Tibial artery (tissue), 4 donors: ENCODE results near the gene GNAT2.

ENCODE experiments used
- DNase-seq, 2 donors: peaks; one replicate each; pipeline ENCODE4 v3.0.0-alpha.2; 2019
- H3K27ac ChIP-seq, 2 donors: fragments of 200-600 bp; sonication (generic) in 1 of 2; 1 replicate in 1 of 2; 2 replicates in 1 of 2; pipeline ENCODE4 v1.5.1; 2018 to 2019; ENCODE audit warnings: mild to moderate bottlenecking in 1 of 2
- H3K27me3 ChIP-seq, 2 donors: fragments of 200-600 bp; sonication (generic) in 1 of 2; one replicate each; pipeline versions ENCODE4 v1.5.1 to v1.6.0; 2016 to 2019
- H3K36me3 ChIP-seq, 3 donors: fragments of 200-600 bp; sonication (generic) in 2 of 3; one replicate each; pipeline ENCODE4 v1.5.1; 2016 to 2019; ENCODE audit warnings: mild to moderate bottlenecking in 2 of 3
- H3K4me1 ChIP-seq, 4 donors: fragments of 200-600 bp; sonication (generic) in 2 of 4; 1 replicate in 3 of 4; 2 replicates in 1 of 4; pipeline ENCODE4 v1.5.1; 2016 to 2019
- H3K4me3 ChIP-seq, 2 donors: fragments of 200-600 bp; sonication (generic) in 1 of 2; 1 replicate in 1 of 2; 2 replicates in 1 of 2; pipeline ENCODE4 v1.5.1; 2018 to 2019; ENCODE audit warnings: mild to moderate bottlenecking in 2 of 2
- H3K9me3 ChIP-seq, 3 donors: fragments of 200-600 bp; sonication (generic) in 1 of 3; one replicate each; pipeline ENCODE4 v1.5.1; 2016 to 2019
- intact Hi-C: fragments of 100-400 bp; cut with DNase I; formaldehyde crosslinking; loops from one replicate; pipeline ENCODE4 v1.15.0; 2023; ENCODE audit warnings: low total_unique reads
- TF ChIP-seq, protein P1 (sequence below), 2 experiments: fragments of 200-600 bp in 1 of 2; fragments of 450-650 bp in 1 of 2; IDR thresholded peaks; one replicate each; pipeline ENCODE4 v1.5.1; 2017 to 2019; ENCODE audit warnings: antibody characterized with exemption in 2 of 2, mild to moderate bottlenecking in 1 of 2, moderate library complexity in 1 of 2

GNAT2 gene

DNA sequence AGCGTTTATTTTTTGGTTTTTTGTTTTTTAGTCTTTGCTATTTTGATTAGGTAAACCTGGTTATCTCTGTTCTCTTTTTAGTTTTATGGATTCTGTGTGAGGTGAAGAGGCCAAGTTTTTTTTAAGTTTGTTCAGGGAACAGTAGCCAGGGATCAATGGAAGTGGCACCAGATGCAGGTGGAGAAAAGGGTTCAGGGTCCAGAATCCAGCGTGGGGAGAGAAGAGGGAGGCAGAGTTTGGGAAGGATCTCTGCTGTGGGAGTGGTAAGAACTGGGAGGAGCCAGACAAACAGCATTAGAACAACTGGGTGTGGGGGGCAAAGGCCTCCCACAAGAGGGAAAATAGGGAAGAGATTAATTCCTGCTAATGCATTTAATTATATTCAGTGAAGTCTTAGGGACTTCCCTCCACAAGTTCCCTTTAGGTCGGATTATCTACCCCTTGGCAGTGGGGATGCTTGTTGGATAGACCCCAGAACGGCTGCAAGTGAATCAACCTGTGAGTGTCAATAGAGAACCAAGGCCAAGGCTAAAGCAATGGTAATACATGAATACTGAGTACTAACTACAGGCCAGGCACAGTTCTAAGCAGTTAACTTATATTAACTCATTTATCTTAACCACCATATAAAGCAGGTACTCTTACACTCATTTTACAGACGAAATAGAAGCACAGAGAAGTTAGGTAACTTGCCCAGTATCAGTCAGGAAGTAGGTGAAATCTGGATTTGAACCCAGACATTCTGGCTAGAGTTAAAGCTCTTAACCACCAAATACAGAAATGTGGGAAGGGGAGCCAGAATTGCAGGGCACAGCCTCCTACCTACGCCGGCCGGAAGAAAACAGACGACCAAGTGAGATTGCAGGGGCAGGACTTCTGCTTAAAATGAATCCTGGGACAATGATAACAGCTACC, 498 bp downstream of the GNAT2 start:
- intact Hi-C loops: no loop called here
- no peaks in the 10 kb centered on the region for H3K9me3 ChIP-seq
- H3K4me3 ChIP-seq: peak overlapping the region; percentile 68 to 73
- no peak for DNase-seq
- peaks cover 0 to 46% (median 32%) of the 10 kb centered on the region in 4 donors for H3K4me1 ChIP-seq
- H3K36me3 ChIP-seq: no peaks in the 10 kb centered on the region
- no peaks in the 10 kb centered on the region for H3K27me3 ChIP-seq
- TF ChIP-seq, protein P1, sequence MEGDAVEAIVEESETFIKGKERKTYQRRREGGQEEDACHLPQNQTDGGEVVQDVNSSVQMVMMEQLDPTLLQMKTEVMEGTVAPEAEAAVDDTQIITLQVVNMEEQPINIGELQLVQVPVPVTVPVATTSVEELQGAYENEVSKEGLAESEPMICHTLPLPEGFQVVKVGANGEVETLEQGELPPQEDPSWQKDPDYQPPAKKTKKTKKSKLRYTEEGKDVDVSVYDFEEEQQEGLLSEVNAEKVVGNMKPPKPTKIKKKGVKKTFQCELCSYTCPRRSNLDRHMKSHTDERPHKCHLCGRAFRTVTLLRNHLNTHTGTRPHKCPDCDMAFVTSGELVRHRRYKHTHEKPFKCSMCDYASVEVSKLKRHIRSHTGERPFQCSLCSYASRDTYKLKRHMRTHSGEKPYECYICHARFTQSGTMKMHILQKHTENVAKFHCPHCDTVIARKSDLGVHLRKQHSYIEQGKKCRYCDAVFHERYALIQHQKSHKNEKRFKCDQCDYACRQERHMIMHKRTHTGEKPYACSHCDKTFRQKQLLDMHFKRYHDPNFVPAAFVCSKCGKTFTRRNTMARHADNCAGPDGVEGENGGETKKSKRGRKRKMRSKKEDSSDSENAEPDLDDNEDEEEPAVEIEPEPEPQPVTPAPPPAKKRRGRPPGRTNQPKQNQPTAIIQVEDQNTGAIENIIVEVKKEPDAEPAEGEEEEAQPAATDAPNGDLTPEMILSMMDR (IDR thresholded peaks at IDR 0.05): no peak
- peak overlapping the region; percentile 80 to 91 for H3K27ac ChIP-seq

DNA sequence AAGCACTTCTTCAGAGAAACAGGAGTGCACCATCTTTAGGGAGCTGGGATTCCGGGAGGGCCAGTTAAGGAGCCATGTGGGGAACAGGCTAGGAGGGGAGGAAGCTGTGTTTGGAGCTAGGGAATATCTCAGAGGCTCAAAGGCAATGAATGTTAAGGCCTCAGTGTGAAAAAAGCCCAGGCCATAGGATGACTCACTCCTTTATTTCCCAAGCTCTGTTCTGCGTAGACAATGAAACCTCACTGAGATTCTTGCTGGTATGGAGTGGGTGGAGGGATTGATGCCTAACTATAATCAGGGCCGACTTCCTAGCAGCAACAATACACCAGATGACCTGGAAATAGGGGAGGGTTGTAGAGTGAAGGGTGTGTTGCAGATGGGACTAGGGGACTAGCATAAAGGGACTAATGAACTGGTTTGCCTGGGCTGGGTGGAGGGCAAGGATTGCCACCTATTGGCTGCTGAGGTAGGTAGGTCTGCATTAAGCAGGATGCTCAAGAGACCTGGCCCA, 2.1 kb downstream of the GNAT2 start:
- H3K27me3 ChIP-seq: no peaks in the 10 kb centered on the region
- H3K4me1 ChIP-seq: peaks cover 0 to 30% (median 20%) of the 10 kb centered on the region in 4 donors
- intact Hi-C loops: loop anchor here (2.0 kb wide), 1 partner anchor 75 kb away; no protein-coding TSS in a partner anchor
- H3K9me3 ChIP-seq: no peaks in the 10 kb centered on the region
- DNase-seq: peak in 1 of 2 donors; percentile 21
- TF ChIP-seq, protein P1 (IDR thresholded peaks at IDR 0.05): no peak
- no peak overlapping the region for H3K27ac ChIP-seq
- H3K4me3 ChIP-seq: no peak overlapping the region
- no peaks in the 10 kb centered on the region for H3K36me3 ChIP-seq

DNA sequence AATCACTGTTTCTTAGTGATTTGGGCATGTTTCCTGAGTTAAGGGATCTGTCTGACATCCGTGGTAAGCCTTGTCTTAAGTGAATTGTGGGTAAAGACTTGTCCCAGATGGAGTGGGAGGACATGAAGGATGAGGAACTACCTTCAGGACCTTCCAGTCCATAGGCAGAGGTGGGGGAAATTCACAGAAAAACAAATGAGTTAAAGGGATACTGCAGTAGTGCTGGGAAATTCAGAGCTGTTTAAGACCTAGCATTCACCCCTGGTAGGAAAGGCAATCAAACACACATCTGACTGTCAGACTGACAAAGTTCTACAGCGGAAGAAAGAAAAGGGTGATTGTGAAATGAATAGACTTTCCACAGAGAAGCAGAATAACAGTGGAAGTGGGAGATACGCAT, 3.0 kb downstream of the GNAT2 start:
- no peak overlapping the region for H3K27ac ChIP-seq
- TF ChIP-seq, protein P1 (IDR thresholded peaks at IDR 0.05): no peak
- H3K36me3 ChIP-seq: no peaks in the 10 kb centered on the region
- no peaks in the 10 kb centered on the region for H3K27me3 ChIP-seq
- intact Hi-C loops: loop anchor here (2.0 kb wide), 1 partner anchor 74 kb away; no protein-coding TSS in a partner anchor
- peaks cover 0 to 21% (median 13%) of the 10 kb centered on the region in 4 donors for H3K4me1 ChIP-seq
- H3K4me3 ChIP-seq: no peak overlapping the region
- DNase-seq: no peak
- no peaks in the 10 kb centered on the region for H3K9me3 ChIP-seq

DNA sequence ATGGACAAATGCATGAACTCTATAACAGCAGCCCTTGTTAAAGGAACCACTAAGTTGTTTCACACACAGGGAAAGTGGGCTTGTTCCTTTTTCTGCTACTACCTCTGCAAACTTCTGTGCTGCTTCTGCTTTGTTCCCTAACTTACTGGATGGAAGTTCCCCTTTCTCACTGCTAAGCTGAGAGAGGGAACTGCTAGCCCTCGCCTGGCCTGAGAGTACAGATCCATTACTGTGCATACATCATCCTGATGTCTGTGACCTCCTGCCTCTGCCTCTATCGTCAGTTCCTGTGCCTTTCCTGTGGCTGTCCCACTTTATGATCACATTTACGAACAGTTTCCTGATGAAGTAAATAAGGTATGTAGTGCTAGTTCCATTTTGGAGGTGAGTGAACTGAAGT, 3.5 kb downstream of the GNAT2 start:
- intact Hi-C loops: loop anchor here (2.0 kb wide), 1 partner anchor 73 kb away; no protein-coding TSS in a partner anchor
- H3K27me3 ChIP-seq: no peaks in the 10 kb centered on the region
- TF ChIP-seq, protein P1 (IDR thresholded peaks at IDR 0.05): no peak
- peaks cover 0 to 16% (median 8%) of the 10 kb centered on the region in 4 donors for H3K4me1 ChIP-seq
- DNase-seq: no peak
- H3K27ac ChIP-seq: no peak overlapping the region
- H3K4me3 ChIP-seq: no peak overlapping the region
- no peaks in the 10 kb centered on the region for H3K9me3 ChIP-seq
- no peaks in the 10 kb centered on the region for H3K36me3 ChIP-seq

- Histone ChIP-seq H3K36me3 (no peaks in the 10 kb centered on the region), H3K9me3 (no peaks in the 10 kb centered on the region), H3K27ac (no peak overlapping the region), H3K4me3 (no peak overlapping the region), H3K4me1 (no peaks in the 10 kb centered on the region), H3K27me3 (no peaks in the 10 kb centered on the region)
- no peak for DNase-seq
- TF ChIP-seq, protein P1 (IDR thresholded peaks at IDR 0.05): no peak
- intact Hi-C loops: no loop called here
Observed at GRCh38 chr1:109613361-109614147, 5.9 kb downstream of the GNAT2 start.
